MCF 10A (cell line): ENCODE results near the gene SAMD4A. TPM values are rescaled to one million over a fixed set of nuclear protein-coding genes. Genes with fewer than 3 reads are reported as not detected.

Experiments
- BruUV-seq: library from RNA; stranded (reverse); fragments of 400-500 nt; replicated peaks from 2 replicates; lab custom pipeline; 2021; lab: Mats Ljungman, UMichigan
- CTCF ChIA-PET: fragments of 300-600 bp; sonication (Branson Sonifier 250); formaldehyde crosslinking; extraction: SDS; loops from one replicate; lab custom pipeline; 2021; ENCODE audit warnings: antibody characterized with exemption, inconsistent platforms; lab: Yijun Ruan, JAX
- POLR2A ChIA-PET: fragments of 300-600, 350-650 bp; sonication (Branson Sonifier 250); formaldehyde crosslinking; extraction: SDS; loops from one replicate; lab custom pipeline; 2020; ENCODE audit warnings: antibody characterized with exemption, inconsistent platforms; lab: Yijun Ruan, JAX
- DNase-seq: peaks from one replicate; pipeline ENCODE4 v3.0.0-alpha.2; 2018; ENCODE audit not compliant: unreplicated experiment
- H3K27ac Mint-ChIP-seq: one replicate; pipeline ENCODE4 v1.8.0; 2022; ENCODE audit warnings: mild to moderate bottlenecking, low read depth, mixed read lengths; ENCODE audit not compliant: unreplicated experiment
- H3K27me3 Mint-ChIP-seq: one replicate; pipeline ENCODE4 v1.8.0; 2022; ENCODE audit warnings: mixed read lengths; ENCODE audit not compliant: insufficient read depth, unreplicated experiment
- H3K36me3 Mint-ChIP-seq: one replicate; pipeline ENCODE4 v1.8.0; 2022; ENCODE audit warnings: mild to moderate bottlenecking, moderate library complexity, mixed read lengths; ENCODE audit not compliant: insufficient read depth, unreplicated experiment
- H3K4me1 Mint-ChIP-seq: one replicate; pipeline ENCODE4 v1.8.0; 2022; ENCODE audit warnings: mixed read lengths; ENCODE audit not compliant: insufficient read depth, unreplicated experiment
- H3K4me3 Mint-ChIP-seq: one replicate; pipeline ENCODE4 v1.8.0; 2022; ENCODE audit warnings: mild to moderate bottlenecking, moderate library complexity, mixed read lengths; ENCODE audit not compliant: unreplicated experiment
- H3K9me3 Mint-ChIP-seq: one replicate; pipeline ENCODE4 v1.8.0; 2022; ENCODE audit warnings: mixed read lengths; ENCODE audit not compliant: unreplicated experiment
- intact Hi-C: fragments of 100-400 bp; cut with micrococcal nuclease; formaldehyde crosslinking; loops from 2 replicates; pipeline ENCODE4 v1.14.1; 2022
- total RNA-seq: library from RNA; stranded (reverse); gene quantifications from 2 replicates; pipeline ENCODE4 v1.2.3, GENCODE V29; 2022
- TF ChIP-seq, protein P1 (sequence below): fragments of 200-600 bp; IDR thresholded peaks from one replicate; pipeline ENCODE4 v1.8.0; 2022; ENCODE audit warnings: antibody characterized with exemption, mild to moderate bottlenecking; ENCODE audit not compliant: unreplicated experiment

Gene SAMD4A
- total RNA-seq, 1 experiment from 2014 or later: 63.5 TPM

GRCh38 chr14:54709867-54710266 lies 142.9 kb downstream of the SAMD4A start:
- no TSS peak for BruUV-seq
- ChIA-PET CTCF (no interaction called here), POLR2A (no interaction called here)
- intact Hi-C loops: no loop called here
- no peak overlapping the region for H3K4me3 Mint-ChIP-seq
- TF ChIP-seq, protein P1, sequence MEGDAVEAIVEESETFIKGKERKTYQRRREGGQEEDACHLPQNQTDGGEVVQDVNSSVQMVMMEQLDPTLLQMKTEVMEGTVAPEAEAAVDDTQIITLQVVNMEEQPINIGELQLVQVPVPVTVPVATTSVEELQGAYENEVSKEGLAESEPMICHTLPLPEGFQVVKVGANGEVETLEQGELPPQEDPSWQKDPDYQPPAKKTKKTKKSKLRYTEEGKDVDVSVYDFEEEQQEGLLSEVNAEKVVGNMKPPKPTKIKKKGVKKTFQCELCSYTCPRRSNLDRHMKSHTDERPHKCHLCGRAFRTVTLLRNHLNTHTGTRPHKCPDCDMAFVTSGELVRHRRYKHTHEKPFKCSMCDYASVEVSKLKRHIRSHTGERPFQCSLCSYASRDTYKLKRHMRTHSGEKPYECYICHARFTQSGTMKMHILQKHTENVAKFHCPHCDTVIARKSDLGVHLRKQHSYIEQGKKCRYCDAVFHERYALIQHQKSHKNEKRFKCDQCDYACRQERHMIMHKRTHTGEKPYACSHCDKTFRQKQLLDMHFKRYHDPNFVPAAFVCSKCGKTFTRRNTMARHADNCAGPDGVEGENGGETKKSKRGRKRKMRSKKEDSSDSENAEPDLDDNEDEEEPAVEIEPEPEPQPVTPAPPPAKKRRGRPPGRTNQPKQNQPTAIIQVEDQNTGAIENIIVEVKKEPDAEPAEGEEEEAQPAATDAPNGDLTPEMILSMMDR: no peak
- DNase-seq: no peak
- H3K27me3 Mint-ChIP-seq: no peaks in the 10 kb centered on the region
- no peak overlapping the region for H3K27ac Mint-ChIP-seq
- H3K4me1 Mint-ChIP-seq: no peaks in the 10 kb centered on the region
- H3K36me3 Mint-ChIP-seq: peaks cover 7% of the 10 kb centered on the region
- no peaks in the 10 kb centered on the region for H3K9me3 Mint-ChIP-seq

- Mint-ChIP-seq H3K27ac (no peak overlapping the region), H3K4me1 (peaks cover 6% of the 10 kb centered on the region), H3K4me3 (no peak overlapping the region), H3K9me3 (no peaks in the 10 kb centered on the region), H3K27me3 (no peaks in the 10 kb centered on the region), H3K36me3 (peaks cover 7% of the 10 kb centered on the region)
- intact Hi-C loops: no loop called here
- TF ChIP-seq, protein P1: no peak
- CTCF ChIA-PET: interaction anchor here (0.9 to 1.1 kb wide), 4 partner anchors 10 to 147 kb away, joined by 3 to 5 read pairs (median 4); no protein-coding TSS in a partner anchor
- DNase-seq: no peak
- no TSS peak for BruUV-seq
- POLR2A ChIA-PET: interaction anchor here (0.7 kb wide), 1 partner anchor 202 kb away, joined by 3 read pairs; the partner anchor contains the start of gene CGRRF1
Measured at GRCh38 chr14:54711312-54711711, 144.4 kb downstream of the SAMD4A start.

GRCh38 chr14:54711812-54712464 lies 145.0 kb downstream of the SAMD4A start:
- TF ChIP-seq, protein P1: no peak
- intact Hi-C loops: no loop called here
- Mint-ChIP-seq H3K4me3 (no peak overlapping the region), H3K36me3 (peaks cover 7% of the 10 kb centered on the region), H3K27me3 (no peaks in the 10 kb centered on the region), H3K9me3 (no peaks in the 10 kb centered on the region), H3K27ac (no peak overlapping the region), H3K4me1 (peaks cover 6% of the 10 kb centered on the region)
- POLR2A ChIA-PET: interaction anchor here (0.7 kb wide), 1 partner anchor 203 kb away, joined by 3 read pairs; the partner anchor contains the start of gene CGRRF1
- DNase-seq: no peak
- BruUV-seq: no TSS peak
- CTCF ChIA-PET: interaction anchor here (0.9 kb wide), 1 partner anchor 59 kb away, joined by 3 read pairs; no protein-coding TSS in a partner anchor

GRCh38 chr14:54712465-54713200 lies 145.7 kb downstream of the SAMD4A start:
- peaks cover 6% of the 10 kb centered on the region for H3K4me1 Mint-ChIP-seq
- POLR2A ChIA-PET: interaction anchor here (0.6 to 2.3 kb wide), 4 partner anchors 16 to 146 kb away, joined by 3 to 5 read pairs (median 3); partner anchors contain the start of gene SAMD4A
- DNase-seq: no peak
- no peaks in the 10 kb centered on the region for H3K9me3 Mint-ChIP-seq
- H3K36me3 Mint-ChIP-seq: peaks cover 7% of the 10 kb centered on the region
- no peaks in the 10 kb centered on the region for H3K27me3 Mint-ChIP-seq
- CTCF ChIA-PET: interaction anchor here (0.8 to 1.7 kb wide), 2 partner anchors 147 to 149 kb away, joined by 3 to 4 read pairs; no protein-coding TSS in a partner anchor
- H3K4me3 Mint-ChIP-seq: no peak overlapping the region
- BruUV-seq: no TSS peak
- H3K27ac Mint-ChIP-seq: no peak overlapping the region
- TF ChIP-seq, protein P1: no peak
- intact Hi-C loops: no loop called here
